ENCODE results near the gene SRGAP3.

Gene SRGAP3

GRCh38 chr3:8982509-8982908, 266.9 kb downstream of the SRGAP3 start:
- DNase-seq (ENCODE audit: low spot score), result no peak
- in situ Hi-C loops (cut with MboI; ENCODE audit: low sequenced_read_pairs, unreplicated experiment), result loop anchor here (5.0 kb wide), 1 partner anchor 85 kb away; no protein-coding TSS in a partner anchor
- TF ChIP-seq CTCF (IDR thresholded peaks at IDR 0.05; ENCODE audit: borderline replicate concordance, control extremely low read depth, extremely low read depth, insufficient read depth, missing control alignments), result no peak

GRCh38 chr3:8981700-8982099, 267.7 kb downstream of the SRGAP3 start:
- no peak for DNase-seq (ENCODE audit: low spot score)
- in situ Hi-C loops (cut with MboI; ENCODE audit: low sequenced_read_pairs, unreplicated experiment), result loop anchor here (5.0 kb wide), 1 partner anchor 86 kb away; no protein-coding TSS in a partner anchor
- TF ChIP-seq CTCF (IDR thresholded peaks at IDR 0.05; ENCODE audit: borderline replicate concordance, control extremely low read depth, extremely low read depth, insufficient read depth, missing control alignments), result no peak

- in situ Hi-C loops (cut with MboI; ENCODE audit: low sequenced_read_pairs, unreplicated experiment), result loop anchor here (5.0 kb wide), 1 partner anchor 86 kb away; no protein-coding TSS in a partner anchor
- no peak for DNase-seq (ENCODE audit: low spot score)
- no peak for TF ChIP-seq CTCF (IDR thresholded peaks at IDR 0.05; ENCODE audit: borderline replicate concordance, control extremely low read depth, extremely low read depth, insufficient read depth, missing control alignments)
Measured at GRCh38 chr3:8981296-8981695, 268.1 kb downstream of the SRGAP3 start.

- in situ Hi-C loops (cut with MboI; ENCODE audit: low sequenced_read_pairs, unreplicated experiment), result loop anchor here (5.0 kb wide), 1 partner anchor 86 kb away; no protein-coding TSS in a partner anchor
- DNase-seq (ENCODE audit: low spot score), result no peak
Measured at GRCh38 chr3:8980756-8981257, 268.6 kb downstream of the SRGAP3 start.

GRCh38 chr3:8979262-8979661, 270.2 kb downstream of the SRGAP3 start:
- TF ChIP-seq CTCF (IDR thresholded peaks at IDR 0.05; ENCODE audit: borderline replicate concordance, control extremely low read depth, extremely low read depth, insufficient read depth, missing control alignments), result no peak
- in situ Hi-C loops (cut with MboI; ENCODE audit: low sequenced_read_pairs, unreplicated experiment), result no loop called here
- DNase-seq (ENCODE audit: low spot score), result no peak

More at GRCh38 chr3:8980756-8981257, 268.6 kb downstream of the SRGAP3 start:
- TF ChIP-seq CTCF (IDR thresholded peaks at IDR 0.05; ENCODE audit: borderline replicate concordance, control extremely low read depth, extremely low read depth, insufficient read depth, missing control alignments), result no peak

- no peak for TF ChIP-seq CTCF (IDR thresholded peaks at IDR 0.05; ENCODE audit: borderline replicate concordance, control extremely low read depth, extremely low read depth, insufficient read depth, missing control alignments)
- in situ Hi-C loops (cut with MboI; ENCODE audit: low sequenced_read_pairs, unreplicated experiment), result no loop called here
- no peak for DNase-seq (ENCODE audit: low spot score)
Measured at GRCh38 chr3:8978551-8978950, 270.9 kb downstream of the SRGAP3 start.

Data from GM13976 (cell line).